ENCODE measurements around the gene IL17C. TPM values are rescaled to one million over a fixed set of nuclear protein-coding genes. Genes with fewer than 3 reads are reported as not detected.

Gene IL17C
- total and polyA plus RNA-seq, 12 donors: not detected

DNA sequence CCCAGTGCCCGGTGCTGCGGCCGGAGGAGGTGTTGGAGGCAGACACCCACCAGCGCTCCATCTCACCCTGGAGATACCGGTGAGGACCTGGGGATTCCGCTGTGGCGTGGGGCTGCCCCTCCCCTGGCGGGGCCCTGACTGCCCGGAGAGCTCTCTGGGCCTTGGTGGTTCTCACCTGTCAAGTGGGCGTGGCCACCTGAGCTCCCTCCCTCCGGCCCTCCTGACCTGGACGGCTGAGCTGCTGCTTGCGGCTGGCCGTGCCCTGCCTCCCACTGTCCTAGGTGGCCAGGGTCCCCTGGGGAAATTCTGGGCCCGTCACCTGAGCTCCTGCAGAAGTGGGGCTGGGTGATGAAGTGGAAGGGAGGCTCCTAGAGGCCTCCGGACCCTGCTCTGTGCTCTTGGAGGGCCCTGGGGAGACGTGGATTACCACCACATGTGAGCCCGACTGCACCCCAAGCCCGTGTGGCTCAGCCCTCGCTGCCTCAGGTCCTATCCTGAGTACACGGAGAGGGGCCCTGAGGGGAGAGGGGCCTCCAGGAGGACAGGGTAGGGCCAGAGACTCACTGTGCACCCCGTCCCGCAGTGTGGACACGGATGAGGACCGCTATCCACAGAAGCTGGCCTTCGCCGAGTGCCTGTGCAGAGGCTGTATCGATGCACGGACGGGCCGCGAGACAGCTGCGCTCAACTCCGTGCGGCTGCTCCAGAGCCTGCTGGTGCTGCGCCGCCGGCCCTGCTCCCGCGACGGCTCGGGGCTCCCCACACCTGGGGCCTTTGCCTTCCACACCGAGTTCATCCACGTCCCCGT is 1.1 kb downstream of the IL17C start:
- Histone ChIP-seq H3K27ac (no peak overlapping the region), H3K36me3 (replicated peaks in 1 of 2) (no peaks in the 10 kb centered on the region), H3K27me3 (peaks cover 19% of the 10 kb centered on the region), H3K4me3 (no peak overlapping the region), H3K9me3 (replicated peaks in 1 of 3) (no peaks in the 10 kb centered on the region), H3K4me1 (replicated peaks in 1 of 2) (no peaks in the 10 kb centered on the region)
- 34 to 36% (median 34%) methylated on average over 15 to 45 of the region's 45 CpGs for WGBS, 4 donors
- no peak for TF ChIP-seq POLR2A (IDR thresholded peaks at IDR 0.05)
- TF ChIP-seq, protein P1, sequence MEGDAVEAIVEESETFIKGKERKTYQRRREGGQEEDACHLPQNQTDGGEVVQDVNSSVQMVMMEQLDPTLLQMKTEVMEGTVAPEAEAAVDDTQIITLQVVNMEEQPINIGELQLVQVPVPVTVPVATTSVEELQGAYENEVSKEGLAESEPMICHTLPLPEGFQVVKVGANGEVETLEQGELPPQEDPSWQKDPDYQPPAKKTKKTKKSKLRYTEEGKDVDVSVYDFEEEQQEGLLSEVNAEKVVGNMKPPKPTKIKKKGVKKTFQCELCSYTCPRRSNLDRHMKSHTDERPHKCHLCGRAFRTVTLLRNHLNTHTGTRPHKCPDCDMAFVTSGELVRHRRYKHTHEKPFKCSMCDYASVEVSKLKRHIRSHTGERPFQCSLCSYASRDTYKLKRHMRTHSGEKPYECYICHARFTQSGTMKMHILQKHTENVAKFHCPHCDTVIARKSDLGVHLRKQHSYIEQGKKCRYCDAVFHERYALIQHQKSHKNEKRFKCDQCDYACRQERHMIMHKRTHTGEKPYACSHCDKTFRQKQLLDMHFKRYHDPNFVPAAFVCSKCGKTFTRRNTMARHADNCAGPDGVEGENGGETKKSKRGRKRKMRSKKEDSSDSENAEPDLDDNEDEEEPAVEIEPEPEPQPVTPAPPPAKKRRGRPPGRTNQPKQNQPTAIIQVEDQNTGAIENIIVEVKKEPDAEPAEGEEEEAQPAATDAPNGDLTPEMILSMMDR (IDR thresholded peaks at IDR 0.05): no peak
- DNase-seq: no peak
- intact Hi-C loops (cut with DNase I): no loop called here

DNA sequence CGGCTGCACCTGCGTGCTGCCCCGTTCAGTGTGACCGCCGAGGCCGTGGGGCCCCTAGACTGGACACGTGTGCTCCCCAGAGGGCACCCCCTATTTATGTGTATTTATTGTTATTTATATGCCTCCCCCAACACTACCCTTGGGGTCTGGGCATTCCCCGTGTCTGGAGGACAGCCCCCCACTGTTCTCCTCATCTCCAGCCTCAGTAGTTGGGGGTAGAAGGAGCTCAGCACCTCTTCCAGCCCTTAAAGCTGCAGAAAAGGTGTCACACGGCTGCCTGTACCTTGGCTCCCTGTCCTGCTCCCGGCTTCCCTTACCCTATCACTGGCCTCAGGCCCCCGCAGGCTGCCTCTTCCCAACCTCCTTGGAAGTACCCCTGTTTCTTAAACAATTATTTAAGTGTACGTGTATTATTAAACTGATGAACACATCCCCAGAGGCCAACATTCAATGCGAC is 1.7 kb downstream of the IL17C start:
- Histone ChIP-seq H3K4me3 (no peak overlapping the region), H3K27me3 (peaks cover 19% of the 10 kb centered on the region), H3K4me1 (replicated peaks in 1 of 2) (no peaks in the 10 kb centered on the region), H3K27ac (no peak overlapping the region), H3K36me3 (replicated peaks in 1 of 2) (no peaks in the 10 kb centered on the region), H3K9me3 (replicated peaks in 1 of 3) (no peaks in the 10 kb centered on the region)
- WGBS, 4 donors: 46 to 64% (median 52%) methylated on average over 13 of the region's 13 CpGs
- intact Hi-C loops (cut with DNase I): no loop called here
- DNase-seq: no peak
- TF ChIP-seq, protein P1 (IDR thresholded peaks at IDR 0.05): no peak
- no peak for TF ChIP-seq POLR2A (IDR thresholded peaks at IDR 0.05)

DNA sequence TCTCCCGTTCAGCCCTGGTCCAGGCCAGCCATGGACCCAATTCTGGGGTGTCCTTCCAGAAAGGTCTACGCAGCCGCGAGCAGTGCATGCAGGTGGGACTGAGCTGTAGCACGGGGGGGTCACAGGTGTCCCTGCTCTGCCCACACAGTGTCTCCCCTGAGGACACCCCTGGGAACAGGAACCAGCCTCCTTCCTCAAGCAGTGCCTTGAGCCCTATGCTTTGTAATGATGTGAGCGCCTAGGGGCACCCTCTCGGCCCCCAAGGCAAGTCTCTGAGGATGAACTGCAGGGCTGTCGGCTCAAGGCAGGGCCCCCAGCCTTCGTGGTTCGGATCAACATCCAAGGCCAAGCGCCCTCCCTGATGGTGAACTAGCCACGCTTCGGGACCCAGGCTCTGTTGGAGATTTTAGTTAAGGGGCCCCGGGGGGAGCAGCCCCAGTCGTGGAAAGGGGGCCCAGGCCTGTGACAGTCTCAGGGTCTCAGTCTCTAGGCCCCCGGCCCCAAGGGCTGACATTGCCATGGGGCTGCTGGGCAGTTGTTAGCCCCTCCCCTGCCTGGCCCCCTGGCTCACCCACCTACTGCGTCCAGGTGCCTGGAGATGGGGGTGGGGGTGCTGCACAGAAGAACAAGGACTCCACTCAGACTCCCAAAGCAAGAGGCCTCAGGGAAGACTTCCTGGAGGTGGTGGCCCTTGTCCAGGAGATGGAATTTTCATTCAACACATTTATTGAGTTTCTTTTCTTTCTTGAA is 2.3 kb downstream of the IL17C start:
- no peaks in the 10 kb centered on the region for H3K36me3 ChIP-seq (replicated peaks in 1 of 2)
- intact Hi-C loops (cut with DNase I): no loop called here
- H3K9me3 ChIP-seq (replicated peaks in 1 of 3): no peaks in the 10 kb centered on the region
- TF ChIP-seq POLR2A (IDR thresholded peaks at IDR 0.05): no peak
- TF ChIP-seq, protein P1 (IDR thresholded peaks at IDR 0.05): no peak
- H3K27ac ChIP-seq: no peak overlapping the region
- DNase-seq: no peak
- no peaks in the 10 kb centered on the region for H3K4me1 ChIP-seq (replicated peaks in 1 of 2)
- H3K27me3 ChIP-seq: peaks cover 19% of the 10 kb centered on the region
- WGBS, 4 donors: 45 to 58% (median 51%) methylated on average over 6 to 17 of the region's 17 CpGs
- H3K4me3 ChIP-seq: no peak overlapping the region

DNA sequence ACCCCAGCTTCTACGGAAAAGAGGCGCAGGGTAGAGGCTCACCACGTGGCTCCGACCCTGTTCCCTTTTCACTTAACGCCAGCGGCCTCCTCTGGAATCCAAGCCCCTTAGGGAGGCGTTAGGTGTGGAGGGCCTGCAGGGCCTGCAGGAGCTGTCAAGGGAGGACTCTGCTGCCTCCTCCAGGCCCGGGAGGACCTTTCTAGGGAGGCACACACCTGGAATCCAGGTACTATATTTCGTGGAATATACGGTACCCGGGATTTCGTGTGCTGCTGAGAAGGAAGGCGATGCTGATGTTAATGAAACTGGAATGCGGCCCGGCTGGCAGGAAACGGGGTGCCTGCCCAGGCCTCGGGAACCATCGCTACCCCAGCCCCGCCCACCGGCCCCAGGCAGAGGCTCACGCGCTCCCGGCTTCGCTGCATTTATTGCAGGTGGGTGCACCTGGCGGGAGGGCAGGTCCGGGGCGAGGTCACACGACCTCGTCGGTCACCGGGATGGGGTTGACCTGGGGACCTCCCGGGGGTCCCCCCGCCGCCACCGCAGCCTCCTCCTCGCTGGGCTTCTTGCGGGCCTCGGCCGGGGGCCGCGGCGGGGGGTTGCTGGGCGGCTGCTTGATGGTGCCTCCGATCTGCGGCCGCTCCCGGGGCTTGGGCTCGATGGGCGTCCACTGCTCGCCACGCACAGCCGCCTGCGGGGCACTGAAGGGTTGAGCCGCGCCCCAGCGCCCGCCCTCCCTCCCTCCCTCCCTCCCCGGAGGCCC is 4.7 kb downstream of the IL17C start:
- WGBS, 4 donors: 76 to 86% (median 85%) methylated on average over 22 to 58 of the region's 58 CpGs
- no peaks in the 10 kb centered on the region for H3K4me1 ChIP-seq (replicated peaks in 1 of 2)
- H3K4me3 ChIP-seq: no peak overlapping the region
- H3K27me3 ChIP-seq: peaks cover 19% of the 10 kb centered on the region
- no peaks in the 10 kb centered on the region for H3K36me3 ChIP-seq (replicated peaks in 1 of 2)
- DNase-seq: no peak
- TF ChIP-seq, protein P1 (IDR thresholded peaks at IDR 0.05): no peak
- no peak for TF ChIP-seq POLR2A (IDR thresholded peaks at IDR 0.05)
- intact Hi-C loops (cut with DNase I): no loop called here
- H3K9me3 ChIP-seq (replicated peaks in 1 of 3): no peaks in the 10 kb centered on the region
- H3K27ac ChIP-seq: no peak overlapping the region
